Hematopoietic multipotent progenitor cell treated with erythropoietin and hydrocortisone succinate and interleukin-3 and kit ligand, for 4 days (in vitro differentiated cells): Measurements from ENCODE around the gene SKOR1.

Source experiments
- DNase-seq: peaks from one replicate; pipeline ENCODE4 v3.0.0-alpha.2; 2015

Gene SKOR1

GRCh38 chr15:67857220-67857619, 31.9 kb downstream of the SKOR1 start:
- no peak for DNase-seq

GRCh38 chr15:67859331-67859946, 34.1 kb downstream of the SKOR1 start:
- DNase-seq: no peak

- DNase-seq: no peak
These were observed 36.7 kb downstream of the SKOR1 start for GRCh38 chr15:67861983-67862382.

- DNase-seq: no peak
These were observed 37.6 kb downstream of the SKOR1 start for GRCh38 chr15:67862750-67863441.

GRCh38 chr15:67863442-67863987, 38.2 kb downstream of the SKOR1 start:
- DNase-seq: peak; percentile 89

GRCh38 chr15:67865331-67865730, 40.0 kb downstream of the SKOR1 start:
- no peak for DNase-seq

- DNase-seq: no peak
These were observed 40.5 kb downstream of the SKOR1 start for GRCh38 chr15:67865766-67866165.

- DNase-seq: no peak
These were observed 44.4 kb downstream of the SKOR1 start for GRCh38 chr15:67869701-67870100.

GRCh38 chr15:67870868-67871408, 45.6 kb downstream of the SKOR1 start:
- no peak for DNase-seq

GRCh38 chr15:67873777-67874176, 48.5 kb downstream of the SKOR1 start:
- no peak for DNase-seq

- peak; percentile 24 for DNase-seq
These were observed 53.5 kb downstream of the SKOR1 start for GRCh38 chr15:67878712-67879206.

GRCh38 chr15:67879440-67880129, 54.3 kb downstream of the SKOR1 start:
- peak; percentile 73 for DNase-seq

GRCh38 chr15:67880651-67881182, 55.4 kb downstream of the SKOR1 start:
- DNase-seq: peak; percentile 73

GRCh38 chr15:67882487-67883233, 57.4 kb downstream of the SKOR1 start:
- peak; percentile 96 for DNase-seq

GRCh38 chr15:67883234-67883773, 58.0 kb downstream of the SKOR1 start:
- peak; percentile 22 for DNase-seq

- no peak for DNase-seq
These were observed 58.7 kb downstream of the SKOR1 start for GRCh38 chr15:67884009-67884408.
